HUES6 (cell line): ENCODE results near the gene TEKTIP1.

Experiments
- H3K27ac ChIP-seq: 2 replicates; pipeline ENCODE4 v1.7.0; 2013; ENCODE audit warnings: low read depth, mild to moderate bottlenecking, low read length, inconsistent platforms
- H3K27me3 ChIP-seq: 2 replicates; pipeline ENCODE4 v1.6.1; 2013; ENCODE audit warnings: low read length; ENCODE audit not compliant: control insufficient read depth, insufficient read depth
- H3K36me3 ChIP-seq: 2 replicates; pipeline ENCODE4 v1.6.1; 2013; ENCODE audit warnings: low read length; ENCODE audit not compliant: control insufficient read depth, insufficient read depth
- H3K4me1 ChIP-seq: 2 replicates; pipeline ENCODE4 v1.6.1; 2013; ENCODE audit warnings: low read length; ENCODE audit not compliant: control insufficient read depth, insufficient read depth
- H3K4me3 ChIP-seq: 2 replicates; pipeline ENCODE4 v1.5.1; 2013; ENCODE audit warnings: low read depth, low read length
- H3K9ac ChIP-seq: one replicate; pipeline ENCODE4 v1.6.1; 2013; ENCODE audit warnings: mild to moderate bottlenecking, low read length
- H3K9me3 ChIP-seq: 2 replicates; pipeline ENCODE4 v1.6.1; 2013; ENCODE audit warnings: low read depth, low read length; ENCODE audit not compliant: control insufficient read depth, insufficient read depth

Gene TEKTIP1

GRCh38 chr19:3591876-3592613 lies 53.1 kb downstream of the TEKTIP1 start:
- H3K4me3 ChIP-seq, result no peak overlapping the region
- no peak overlapping the region for H3K9ac ChIP-seq
- H3K27me3 ChIP-seq, result peaks cover 28% of the 10 kb centered on the region
- no peaks in the 10 kb centered on the region for H3K4me1 ChIP-seq
- H3K36me3 ChIP-seq, result no peaks in the 10 kb centered on the region
- no peak overlapping the region for H3K27ac ChIP-seq
- H3K9me3 ChIP-seq, result peaks cover 3% of the 10 kb centered on the region; the same call in 1 of the 2 replicates

DNA sequence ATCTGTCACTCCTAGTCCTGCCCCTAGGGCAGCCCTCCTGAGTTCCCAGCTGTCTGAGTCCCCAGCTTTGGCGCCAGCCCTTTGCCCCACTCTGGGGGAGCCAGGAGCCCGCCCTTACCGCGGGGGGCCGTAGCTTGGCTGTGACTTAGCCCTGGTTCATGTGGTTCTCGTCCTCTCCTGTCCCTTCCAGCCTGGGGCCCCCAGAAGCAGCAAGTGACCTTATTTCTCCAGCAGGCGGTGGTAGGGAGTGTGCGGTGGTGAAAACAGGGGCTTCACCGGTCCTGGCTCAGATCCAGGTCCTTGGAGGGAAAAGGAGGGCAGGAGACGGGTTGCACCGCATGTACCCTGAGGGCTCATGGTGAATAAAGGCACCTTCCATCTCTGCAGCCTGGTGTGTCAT lies 54.2 kb downstream of the TEKTIP1 start:
- peaks cover 3% of the 10 kb centered on the region; the same call in 1 of the 2 replicates for H3K9me3 ChIP-seq
- H3K9ac ChIP-seq, result no peak overlapping the region
- H3K4me3 ChIP-seq, result no peak overlapping the region
- no peaks in the 10 kb centered on the region for H3K36me3 ChIP-seq
- H3K4me1 ChIP-seq, result no peaks in the 10 kb centered on the region
- no peak overlapping the region for H3K27ac ChIP-seq
- peaks cover 24% of the 10 kb centered on the region for H3K27me3 ChIP-seq
